ENCODE data around the gene B4GALT5.
"Not testable (repeated sequence)": the region's sequence is repeated elsewhere in the genome, so short reads cannot be mapped to it uniquely, and the experiment has no call there.

The B4GALT5 gene

GRCh38 chr20:49727894-49728885 lies 14.5 kb upstream of the B4GALT5 start:
- DNase-seq: no peak

GRCh38 chr20:49727478-49727877 lies 13.8 kb upstream of the B4GALT5 start:
- no peak for DNase-seq

GRCh38 chr20:49725694-49726093 lies 12.0 kb upstream of the B4GALT5 start:
- no peak for DNase-seq

GRCh38 chr20:49725224-49725606 lies 11.5 kb upstream of the B4GALT5 start:
- not testable (repeated sequence) for DNase-seq

- no peak for DNase-seq
Measured at GRCh38 chr20:49724408-49725223, 10.9 kb upstream of the B4GALT5 start.

GRCh38 chr20:49723758-49724157 lies 10.1 kb upstream of the B4GALT5 start:
- DNase-seq: not testable (repeated sequence)

- DNase-seq: not testable (repeated sequence)
Measured at GRCh38 chr20:49721326-49721725, 7.6 kb upstream of the B4GALT5 start.

- no peak for DNase-seq
Measured at GRCh38 chr20:49715466-49715865, 1.8 kb upstream of the B4GALT5 start.

- DNase-seq: peak; percentile 7 to 29
Measured at GRCh38 chr20:49712996-49713752, 504 bp downstream of the B4GALT5 start.

GRCh38 chr20:49712646-49712995 lies 1.1 kb downstream of the B4GALT5 start:
- no peak for DNase-seq

- no peak for DNase-seq
Measured at GRCh38 chr20:49712118-49712517, 1.6 kb downstream of the B4GALT5 start.

GRCh38 chr20:49711667-49711987 lies 2.1 kb downstream of the B4GALT5 start:
- no peak for DNase-seq

GRCh38 chr20:49710971-49711666 lies 2.6 kb downstream of the B4GALT5 start:
- DNase-seq: no peak

GRCh38 chr20:49707118-49707517 lies 6.6 kb downstream of the B4GALT5 start:
- DNase-seq: no peak

GRCh38 chr20:49706630-49707091 lies 7.0 kb downstream of the B4GALT5 start:
- no peak for DNase-seq

- not testable (repeated sequence) for DNase-seq
Measured at GRCh38 chr20:49705893-49706292, 7.8 kb downstream of the B4GALT5 start.

- no peak for DNase-seq
Measured at GRCh38 chr20:49705358-49705757, 8.3 kb downstream of the B4GALT5 start.

GRCh38 chr20:49704932-49705336 lies 8.7 kb downstream of the B4GALT5 start:
- no peak for DNase-seq

GRCh38 chr20:49701916-49702315 lies 11.8 kb downstream of the B4GALT5 start:
- DNase-seq: no peak

- DNase-seq: no peak
Measured at GRCh38 chr20:49701241-49701790, 12.4 kb downstream of the B4GALT5 start.

- no peak for DNase-seq
Measured at GRCh38 chr20:49700411-49701185, 13.1 kb downstream of the B4GALT5 start.
